Pancreas (tissue), 10 donors: ENCODE measurements around the gene PSEN1. TPM values are rescaled to one million over a fixed set of nuclear protein-coding genes. Genes with fewer than 3 reads are reported as not detected.

ENCODE experiments used
- ATAC-seq, 4 donors: fragments of 200-7000 bp; cut with Tn5 transposase; one replicate each; pipeline versions ENCODE4 v1.8.0 to v1.9.1; 2020; ENCODE audit warnings: mild to moderate bottlenecking in 4 of 4, moderate library complexity in 4 of 4
- DNase-seq, 6 donors: peaks; one replicate each; pipeline ENCODE4 v3.0.0-alpha.2; 2020
- FAIRE-seq: peaks from 2 replicates; lab custom pipeline; 2012; peaks lifted over from hg19 to GRCh38; lab: Jason Lieb, UNC
- H3K27ac ChIP-seq, 4 donors: fragments of 200-600 bp; sonication (generic); 1 replicate in 3 of 4; 2 replicates in 1 of 4; pipeline versions ENCODE4 v1.5.0 to v1.8.0; 2020
- H3K27me3 ChIP-seq, 4 donors: fragments of 200-600 bp; one replicate each; pipeline ENCODE4 v1.8.0; 2021
- H3K36me3 ChIP-seq, 3 donors: fragments of 200-600 bp; sonication (generic) in 1 of 3; one replicate each; pipeline versions ENCODE4 v1.5.0 to v1.8.0; 2020 to 2021
- H3K4me1 ChIP-seq, 3 donors: fragments of 200-600 bp; one replicate each; pipeline ENCODE4 v1.8.0; 2021
- H3K4me3 ChIP-seq, 4 donors: fragments of 200-600 bp; sonication (generic) in 2 of 4; one replicate each; pipeline versions ENCODE4 v1.5.0 to v1.8.0; 2020 to 2021
- H3K9me3 ChIP-seq, 4 donors: fragments of 200-600 bp; one replicate each; pipeline ENCODE4 v1.8.0; 2021
- WGBS, 2 donors: extraction: QIAGEN DNeasy Blood & Tissue Kit; methylation state at CpG; one replicate each; pipeline ENCODE4 v1.1.7; 2013; 5-methylcytosine and 5-hydroxymethylcytosine counted together
- intact Hi-C, 3 donors: fragments of 100-400 bp; cut with DNase I; formaldehyde crosslinking; loops; one replicate each; pipeline versions ENCODE4 v1.11.1 to v1.14.2; 2022
- polyA plus RNA-seq, 2 donors: library from polyadenylated mRNA; stranded (reverse); fragments of 200-250 nt; gene quantifications; one replicate each; pipeline ENCODE4 v1.2.3, GENCODE V29; 2013
- total RNA-seq, 6 donors: library from RNA; stranded (reverse); fragmentation: NEBNext Ultra II Directional in 4 of 6; extraction: Animal tissue kit (Norgen Biotek cat#: 25700) in 4 of 6; gene quantifications; one replicate each; pipeline versions ENCODE4 v1.2.1 to v1.2.4, GENCODE V29; 2021 to 2023
- TF ChIP-seq, protein P1 (sequence below), 4 donors: fragments of 200-600 bp; sonication (generic) in 3 of 4; IDR thresholded peaks; one replicate each; pipeline versions ENCODE4 v1.5.0 to v1.8.0; 2021; ENCODE audit warnings: antibody characterized with exemption in 4 of 4
- donor health status: healthy with polysubstance abuse.
- donor health status: DM: no; HTN: no; CAD: no; lungs with moderate emphysema.
- donor health status: DM: no; HTN: no; CAD: no.
- donor health status: control.
- donor health status: control.
- donor health status: Bipolar disorder and iron deficiency.
- donor health status: DM: yes; HTN: yes; CAD: no.
- donor health status: DM: no; HTN: no; CAD: no.
- donor health status: DM: no; HTN: no; CAD: no.
- donor health status: DM: yes; HTN: yes; CAD: no.

The PSEN1 gene
- total and polyA plus RNA-seq, 8 donors, result 9.2 to 32.9 (median 18.4) TPM

DNA sequence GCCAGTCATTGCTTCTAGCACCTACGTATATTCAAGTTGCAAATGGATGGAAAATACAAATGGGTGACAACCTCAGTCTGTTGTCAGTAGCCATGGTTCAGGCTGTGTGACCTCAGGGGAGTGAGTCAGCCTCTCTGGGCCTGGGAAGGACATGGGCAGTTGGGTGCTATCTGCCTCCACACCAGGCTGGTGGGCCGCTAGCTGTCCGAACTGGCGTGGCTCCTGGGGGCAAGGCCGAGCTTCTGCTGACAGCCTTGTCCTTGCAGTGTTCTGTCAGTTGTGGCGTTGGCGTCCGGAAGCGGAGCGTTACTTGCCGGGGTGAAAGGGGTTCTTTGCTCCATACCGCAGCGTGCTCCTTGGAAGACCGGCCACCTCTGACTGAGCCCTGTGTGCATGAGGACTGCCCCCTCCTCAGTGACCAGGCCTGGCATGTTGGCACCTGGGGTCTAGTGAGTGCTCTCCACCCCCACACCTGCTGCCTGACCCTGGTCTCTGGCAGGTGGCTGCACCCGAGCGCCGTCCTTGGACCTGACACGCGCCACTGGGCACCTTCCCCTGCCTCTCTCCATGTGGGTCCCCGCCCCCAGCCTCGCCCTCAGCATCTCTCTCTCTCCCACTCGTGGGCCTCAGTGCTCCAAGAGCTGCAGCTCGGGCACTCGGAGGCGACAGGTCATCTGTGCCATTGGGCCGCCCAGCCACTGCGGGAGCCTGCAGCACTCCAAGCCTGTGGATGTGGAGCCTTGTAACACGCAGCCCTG lies 118.1 kb downstream of the PSEN1 start:
- no peak overlapping the region for H3K4me3 ChIP-seq
- H3K27me3 ChIP-seq, result no peaks in the 10 kb centered on the region
- no peak overlapping the region for H3K27ac ChIP-seq
- TF ChIP-seq, protein P1, sequence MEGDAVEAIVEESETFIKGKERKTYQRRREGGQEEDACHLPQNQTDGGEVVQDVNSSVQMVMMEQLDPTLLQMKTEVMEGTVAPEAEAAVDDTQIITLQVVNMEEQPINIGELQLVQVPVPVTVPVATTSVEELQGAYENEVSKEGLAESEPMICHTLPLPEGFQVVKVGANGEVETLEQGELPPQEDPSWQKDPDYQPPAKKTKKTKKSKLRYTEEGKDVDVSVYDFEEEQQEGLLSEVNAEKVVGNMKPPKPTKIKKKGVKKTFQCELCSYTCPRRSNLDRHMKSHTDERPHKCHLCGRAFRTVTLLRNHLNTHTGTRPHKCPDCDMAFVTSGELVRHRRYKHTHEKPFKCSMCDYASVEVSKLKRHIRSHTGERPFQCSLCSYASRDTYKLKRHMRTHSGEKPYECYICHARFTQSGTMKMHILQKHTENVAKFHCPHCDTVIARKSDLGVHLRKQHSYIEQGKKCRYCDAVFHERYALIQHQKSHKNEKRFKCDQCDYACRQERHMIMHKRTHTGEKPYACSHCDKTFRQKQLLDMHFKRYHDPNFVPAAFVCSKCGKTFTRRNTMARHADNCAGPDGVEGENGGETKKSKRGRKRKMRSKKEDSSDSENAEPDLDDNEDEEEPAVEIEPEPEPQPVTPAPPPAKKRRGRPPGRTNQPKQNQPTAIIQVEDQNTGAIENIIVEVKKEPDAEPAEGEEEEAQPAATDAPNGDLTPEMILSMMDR (IDR thresholded peaks at IDR 0.05), result no peak
- WGBS, 2 donors, result 83 to 88% methylated on average over 27 to 28 of the region's 28 CpGs
- DNase-seq, result no peak
- H3K36me3 ChIP-seq, result no peaks in the 10 kb centered on the region
- no peak for FAIRE-seq
- H3K4me1 ChIP-seq, result no peaks in the 10 kb centered on the region
- H3K9me3 ChIP-seq, result no peaks in the 10 kb centered on the region
- intact Hi-C loops, result no loop called here
- ATAC-seq, result no peak

GRCh38 chr14:73255005-73255400 lies 118.7 kb downstream of the PSEN1 start:
- no peak for FAIRE-seq
- H3K4me3 ChIP-seq, result no peak overlapping the region
- no peak for DNase-seq
- WGBS, 2 donors, result 90 to 96% methylated on average over 6 of the region's 6 CpGs
- ATAC-seq, result no peak
- no peaks in the 10 kb centered on the region for H3K9me3 ChIP-seq
- H3K27me3 ChIP-seq, result no peaks in the 10 kb centered on the region
- no peak overlapping the region for H3K27ac ChIP-seq
- intact Hi-C loops, result no loop called here
- no peaks in the 10 kb centered on the region for H3K36me3 ChIP-seq
- H3K4me1 ChIP-seq, result no peaks in the 10 kb centered on the region
- TF ChIP-seq, protein P1 (IDR thresholded peaks at IDR 0.05), result no peak

DNA sequence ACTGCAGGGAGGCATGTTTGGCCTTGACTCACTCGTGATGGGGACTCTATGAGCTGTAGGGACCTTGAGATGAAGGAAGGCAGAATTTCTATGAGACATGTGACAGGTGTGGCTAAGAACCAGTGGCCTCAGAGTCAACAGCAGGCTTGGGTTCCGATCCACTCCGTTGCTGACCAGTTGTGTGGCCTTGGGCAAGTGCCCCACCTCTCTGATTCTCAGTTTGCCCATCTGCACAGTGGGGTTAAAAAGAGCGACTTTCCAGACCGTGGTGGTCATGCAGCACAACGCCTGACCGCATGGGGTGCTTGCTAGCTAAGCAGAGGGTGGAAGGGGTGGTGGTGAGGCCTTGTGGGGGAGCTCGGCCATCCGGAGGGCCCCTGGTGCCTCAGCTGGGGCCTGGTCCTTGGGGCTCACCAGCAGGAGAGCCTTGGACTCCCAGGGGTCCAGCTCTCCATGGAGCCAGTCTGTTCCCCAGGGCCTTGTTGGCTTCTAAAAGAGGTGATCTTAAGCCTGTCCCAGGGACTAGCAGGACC lies 119.5 kb downstream of the PSEN1 start:
- no peak for DNase-seq
- intact Hi-C loops, result no loop called here
- Histone ChIP-seq H3K36me3 (no peaks in the 10 kb centered on the region), H3K27ac (no peak overlapping the region), H3K4me1 (no peaks in the 10 kb centered on the region), H3K4me3 (no peak overlapping the region), H3K27me3 (no peaks in the 10 kb centered on the region), H3K9me3 (no peaks in the 10 kb centered on the region)
- TF ChIP-seq, protein P1 (IDR thresholded peaks at IDR 0.05), result no peak
- WGBS, 2 donors, result 70 to 75% methylated on average over 9 of the region's 9 CpGs
- ATAC-seq, result no peak
- FAIRE-seq, result no peak

DNA sequence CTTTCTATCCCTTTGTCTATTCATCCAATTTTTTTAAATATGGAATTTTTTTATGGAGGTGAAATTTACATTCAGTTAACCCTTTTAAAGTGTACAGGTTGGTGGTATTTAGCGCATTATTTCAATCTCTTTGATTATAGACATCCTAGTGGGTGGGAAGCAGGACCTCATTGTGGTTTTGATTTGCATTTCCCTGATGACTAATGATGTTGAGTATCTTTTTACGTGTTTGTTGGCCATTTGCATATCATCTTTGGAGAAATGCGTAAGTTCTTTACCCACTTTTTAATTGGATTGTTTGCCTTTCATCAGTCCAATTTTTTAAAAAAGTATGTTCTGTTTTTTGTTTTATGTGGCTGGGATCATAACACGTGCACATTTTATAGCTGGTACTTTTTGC lies 121.8 kb downstream of the PSEN1 start:
- no peak for ATAC-seq
- 81 to 95% methylated on average over 4 of the region's 4 CpGs for WGBS, 2 donors
- no peaks in the 10 kb centered on the region for H3K9me3 ChIP-seq
- no peak overlapping the region for H3K4me3 ChIP-seq
- no peak for DNase-seq
- no peaks in the 10 kb centered on the region for H3K36me3 ChIP-seq
- intact Hi-C loops, result no loop called here
- H3K27ac ChIP-seq, result no peak overlapping the region
- no peaks in the 10 kb centered on the region for H3K4me1 ChIP-seq
- FAIRE-seq, result no peak
- TF ChIP-seq, protein P1 (IDR thresholded peaks at IDR 0.05), result no peak
- no peaks in the 10 kb centered on the region for H3K27me3 ChIP-seq
